ENCODE data around the gene POMT1.

DNA sequence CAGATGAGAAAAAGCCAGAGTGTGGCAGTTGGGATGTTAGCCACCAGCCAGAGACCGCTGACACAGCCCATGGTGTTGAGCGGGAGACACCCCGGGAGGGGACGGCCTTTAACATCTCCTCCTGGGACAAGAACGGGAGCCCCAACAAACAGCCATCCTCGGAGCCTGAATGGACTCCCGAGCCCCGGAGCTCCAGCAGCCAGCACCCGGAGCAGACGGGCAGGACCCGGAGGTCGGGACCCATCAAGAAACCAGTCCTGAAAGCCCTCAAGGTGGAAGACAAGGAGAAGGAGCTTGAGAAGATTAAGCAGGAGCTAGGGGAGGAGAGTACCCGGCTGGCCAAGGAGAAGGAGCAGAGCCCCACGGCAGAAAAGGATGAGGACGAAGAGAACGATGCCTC, 28.0 kb upstream of the POMT1 start:
- TF ChIP-seq, protein P1, sequence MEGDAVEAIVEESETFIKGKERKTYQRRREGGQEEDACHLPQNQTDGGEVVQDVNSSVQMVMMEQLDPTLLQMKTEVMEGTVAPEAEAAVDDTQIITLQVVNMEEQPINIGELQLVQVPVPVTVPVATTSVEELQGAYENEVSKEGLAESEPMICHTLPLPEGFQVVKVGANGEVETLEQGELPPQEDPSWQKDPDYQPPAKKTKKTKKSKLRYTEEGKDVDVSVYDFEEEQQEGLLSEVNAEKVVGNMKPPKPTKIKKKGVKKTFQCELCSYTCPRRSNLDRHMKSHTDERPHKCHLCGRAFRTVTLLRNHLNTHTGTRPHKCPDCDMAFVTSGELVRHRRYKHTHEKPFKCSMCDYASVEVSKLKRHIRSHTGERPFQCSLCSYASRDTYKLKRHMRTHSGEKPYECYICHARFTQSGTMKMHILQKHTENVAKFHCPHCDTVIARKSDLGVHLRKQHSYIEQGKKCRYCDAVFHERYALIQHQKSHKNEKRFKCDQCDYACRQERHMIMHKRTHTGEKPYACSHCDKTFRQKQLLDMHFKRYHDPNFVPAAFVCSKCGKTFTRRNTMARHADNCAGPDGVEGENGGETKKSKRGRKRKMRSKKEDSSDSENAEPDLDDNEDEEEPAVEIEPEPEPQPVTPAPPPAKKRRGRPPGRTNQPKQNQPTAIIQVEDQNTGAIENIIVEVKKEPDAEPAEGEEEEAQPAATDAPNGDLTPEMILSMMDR (IDR thresholded peaks at IDR 0.05): no peak
- no peak for TF ChIP-seq ZFX (IDR thresholded peaks at IDR 0.05; ENCODE audit: borderline replicate concordance)
